Upper lobe of left lung (tissue), 6 donors: ENCODE results near the gene CRK. TPM values are rescaled to one million over a fixed set of nuclear protein-coding genes. Genes with fewer than 3 reads are reported as not detected.

ENCODE experiments used
- ATAC-seq, 2 donors: fragments of 200-7000 bp; cut with Tn5 transposase; one replicate each; pipeline ENCODE4 v1.9.1; 2022; ENCODE audit warnings: mild to moderate bottlenecking in 2 of 2, moderate library complexity in 2 of 2; ENCODE audit not compliant: low FRiP score in 2 of 2
- DNase-seq, 2 donors: peaks; one replicate each; pipeline ENCODE4 v3.0.0-alpha.2; 2019 to 2020
- H3K27ac ChIP-seq, 4 donors: fragments of 200-600 bp; sonication (generic); one replicate each; pipeline ENCODE4 v1.5.1; 2016 to 2019
- H3K27me3 ChIP-seq, 4 donors: fragments of 200-600 bp; sonication (generic); one replicate each; pipeline ENCODE4 v1.5.1; 2017 to 2019
- H3K36me3 ChIP-seq, 4 donors: fragments of 200-600 bp; sonication (generic); one replicate each; pipeline ENCODE4 v1.5.1; 2016 to 2019
- H3K4me1 ChIP-seq, 4 donors: fragments of 200-600 bp; sonication (generic); one replicate each; pipeline ENCODE4 v1.5.1; 2018 to 2019
- H3K4me3 ChIP-seq, 4 donors: fragments of 200-600 bp; sonication (generic); one replicate each; pipeline ENCODE4 v1.5.1; 2017 to 2019; ENCODE audit warnings: mild to moderate bottlenecking in 2 of 4, moderate library complexity in 1 of 4
- H3K9me3 ChIP-seq, 4 donors: fragments of 200-600 bp; sonication (generic); one replicate each; pipeline ENCODE4 v1.5.1; 2018 to 2019
- CTCF ChIP-seq, 6 experiments: fragments of 450-650 bp in 4 of 6; fragments of 200-600 bp in 2 of 6; sonication (generic) in 2 of 6; IDR thresholded peaks; one replicate each; pipeline ENCODE4 v1.5.1; 2016 to 2019; ENCODE audit warnings: antibody characterized with exemption in 6 of 6
- EP300 ChIP-seq, 4 donors: sonication (generic); formaldehyde crosslinking; IDR thresholded peaks; one replicate each; pipeline ENCODE4 v1.5.1; 2017; ENCODE audit warnings: antibody characterized with exemption in 4 of 4, control low read depth in 2 of 4
- POLR2A ChIP-seq, 4 donors: fragments of 450-650 bp; IDR thresholded peaks; one replicate each; pipeline ENCODE4 v1.5.1; 2016 to 2017; ENCODE audit warnings: antibody characterized with exemption in 4 of 4, mild to moderate bottlenecking in 2 of 4
- POLR2AphosphoS5 ChIP-seq, 2 donors: sonication (generic); formaldehyde crosslinking; IDR thresholded peaks; one replicate each; pipeline ENCODE4 v1.5.1; 2017; ENCODE audit warnings: antibody characterized with exemption in 2 of 2
- WGBS, 2 donors: methylation state at CpG; one replicate each; pipeline ENCODE4 v1.1.5; 2017 to 2018; 5-methylcytosine and 5-hydroxymethylcytosine counted together
- total RNA-seq, 6 donors: library from RNA; depleted of rRNA in 4 of 6; stranded (reverse); fragments of >200 nt in 4 of 6; gene quantifications; one replicate each; pipeline versions ENCODE4 v1.1.0 to v1.2.1, GENCODE V29; 2016 to 2021
- donor health status: DM: no; HTN: no; CAD: no; lungs with moderate emphysema.
- donor health status: DM: no; HTN: yes; CAD: no; lungs with severe emphysema.

CRK gene
- total RNA-seq, 6 donors from 2014 or later = 37.7 to 121 (median 65.8) TPM

GRCh38 chr17:1431631-1432104, 24.4 kb downstream of the CRK start:
- H3K36me3 ChIP-seq = peaks cover 9 to 52% (median 26%) of the 10 kb centered on the region in 4 donors
- no peaks in the 10 kb centered on the region for H3K27me3 ChIP-seq
- DNase-seq = no peak
- H3K9me3 ChIP-seq = no peaks in the 10 kb centered on the region
- no peak for ATAC-seq
- no peak for TF ChIP-seq CTCF (IDR thresholded peaks at IDR 0.05)
- no peak for TF ChIP-seq POLR2AphosphoS5 (IDR thresholded peaks at IDR 0.05)
- TF ChIP-seq EP300 (IDR thresholded peaks at IDR 0.05) = no peak
- TF ChIP-seq POLR2A (IDR thresholded peaks at IDR 0.05) = no peak
- H3K4me3 ChIP-seq = no peak overlapping the region
- peaks cover 11 to 13% (median 12%) of the 10 kb centered on the region in 4 donors for H3K4me1 ChIP-seq
- H3K27ac ChIP-seq = no peak overlapping the region
- 73 to 74% methylated on average over 2 of the region's 2 CpGs for WGBS, 2 donors

GRCh38 chr17:1423456-1424135, 32.4 kb downstream of the CRK start:
- DNase-seq = peak in 1 of 2 donors; percentile 61
- peak overlapping the region; percentile 12 to 73 (median 59) for H3K27ac ChIP-seq
- H3K36me3 ChIP-seq = peaks cover 4 to 60% (median 43%) of the 10 kb centered on the region in 4 donors
- no peak for TF ChIP-seq CTCF (IDR thresholded peaks at IDR 0.05)
- peak in 1 of 4 donors; percentile 7 for TF ChIP-seq EP300 (IDR thresholded peaks at IDR 0.05)
- peak; percentile 38 to 66 for ATAC-seq
- WGBS, 2 donors = 63 to 72% methylated on average over 10 of the region's 10 CpGs
- no peaks in the 10 kb centered on the region for H3K27me3 ChIP-seq
- no peaks in the 10 kb centered on the region for H3K9me3 ChIP-seq
- peaks cover 0 to 21% (median 9%) of the 10 kb centered on the region in 4 donors for H3K4me1 ChIP-seq
- no peak overlapping the region for H3K4me3 ChIP-seq

GRCh38 chr17:1422885-1423284, 33.1 kb downstream of the CRK start:
- no peaks in the 10 kb centered on the region for H3K27me3 ChIP-seq
- H3K4me3 ChIP-seq = no peak overlapping the region
- no peaks in the 10 kb centered on the region for H3K9me3 ChIP-seq
- peaks cover 0 to 21% (median 9%) of the 10 kb centered on the region in 4 donors for H3K4me1 ChIP-seq
- peak in 1 of 2 donors; percentile 64 for DNase-seq
- ATAC-seq = peak; percentile 56 to 84
- 47 to 60% methylated on average over 7 of the region's 7 CpGs for WGBS, 2 donors
- no peak for TF ChIP-seq POLR2A (IDR thresholded peaks at IDR 0.05)
- TF ChIP-seq EP300 (IDR thresholded peaks at IDR 0.05) = peak in 2 of 4 donors; percentile 37 to 69
- peak overlapping the region; percentile 12 to 73 (median 59) for H3K27ac ChIP-seq
- peaks cover 4 to 63% (median 43%) of the 10 kb centered on the region in 4 donors for H3K36me3 ChIP-seq

- Histone ChIP-seq H3K4me1 (peaks cover 0 to 21% (median 9%) of the 10 kb centered on the region in 4 donors), H3K36me3 (peaks cover 4 to 70% (median 43%) of the 10 kb centered on the region in 4 donors), H3K27me3 (no peaks in the 10 kb centered on the region), H3K4me3 (no peak overlapping the region), H3K27ac (no peak overlapping the region), H3K9me3 (no peaks in the 10 kb centered on the region)
- WGBS, 2 donors = 96 to 99% methylated on average over 11 of the region's 11 CpGs
- TF ChIP-seq CTCF (IDR thresholded peaks at IDR 0.05) (no peak), POLR2AphosphoS5 (IDR thresholded peaks at IDR 0.05) (no peak), POLR2A (IDR thresholded peaks at IDR 0.05) (no peak), EP300 (IDR thresholded peaks at IDR 0.05) (no peak)
- DNase-seq (no peak), ATAC-seq (no peak)
These were observed 34.6 kb downstream of the CRK start for GRCh38 chr17:1421470-1421869.

GRCh38 chr17:1420981-1421380, 35.1 kb downstream of the CRK start:
- H3K36me3 ChIP-seq = peaks cover 4 to 67% (median 39%) of the 10 kb centered on the region in 4 donors
- no peak overlapping the region for H3K4me3 ChIP-seq
- H3K27ac ChIP-seq = no peak overlapping the region
- ATAC-seq (no peak), DNase-seq (no peak)
- no peaks in the 10 kb centered on the region for H3K27me3 ChIP-seq
- WGBS, 2 donors = 84 to 88% methylated on average over 2 of the region's 2 CpGs
- peaks cover 0 to 21% (median 9%) of the 10 kb centered on the region in 4 donors for H3K4me1 ChIP-seq
- no peaks in the 10 kb centered on the region for H3K9me3 ChIP-seq
- TF ChIP-seq EP300 (IDR thresholded peaks at IDR 0.05) (no peak), POLR2AphosphoS5 (IDR thresholded peaks at IDR 0.05) (no peak), POLR2A (IDR thresholded peaks at IDR 0.05) (no peak), CTCF (IDR thresholded peaks at IDR 0.05) (no peak)
